HG03460 (cell line): ENCODE measurements around the gene LAMP2.
"Not testable (repeated sequence)": the region's sequence is repeated elsewhere in the genome, so short reads cannot be mapped to it uniquely, and the experiment has no call there.

Experiments
- ATAC-seq: cut with Tn5 transposase; IDR thresholded peaks from one replicate; pipeline ENCODE4 v1.9.1; 2021; ENCODE audit not compliant: unreplicated experiment

LAMP2 gene

GRCh38 chrX:120468825-120469525 is at the start of gene LAMP2:
Gene LAMP2 (minus strand): TSS chrX:120469296. CDS start chrX:120469169, 127 bp downstream.
- ATAC-seq, result peak; percentile 96

GRCh38 chrX:120517936-120518335 is 48.8 kb upstream of the LAMP2 start:
- no peak for ATAC-seq

- no peak for ATAC-seq
These were observed 45.1 kb upstream of the LAMP2 start for GRCh38 chrX:120514236-120514635.

GRCh38 chrX:120512627-120513026 is 43.5 kb upstream of the LAMP2 start:
- ATAC-seq, result no peak

GRCh38 chrX:120512222-120512621 is 43.1 kb upstream of the LAMP2 start:
- ATAC-seq, result no peak

GRCh38 chrX:120504569-120504968 is 35.5 kb upstream of the LAMP2 start:
- ATAC-seq, result no peak

GRCh38 chrX:120499301-120500072 is 30.4 kb upstream of the LAMP2 start:
- ATAC-seq, result no peak

GRCh38 chrX:120490119-120490518 is 21.0 kb upstream of the LAMP2 start:
- not testable (repeated sequence) for ATAC-seq

- no peak for ATAC-seq
These were observed 17.7 kb upstream of the LAMP2 start for GRCh38 chrX:120486786-120487185.

- ATAC-seq, result peak; percentile 78
These were observed 16.8 kb upstream of the LAMP2 start for GRCh38 chrX:120485638-120486520.

GRCh38 chrX:120485315-120485637 is 16.2 kb upstream of the LAMP2 start:
- peak; percentile 4 for ATAC-seq

GRCh38 chrX:120477453-120477852 is 8.4 kb upstream of the LAMP2 start:
- ATAC-seq, result no peak

- no peak for ATAC-seq
These were observed 7.6 kb upstream of the LAMP2 start for GRCh38 chrX:120476714-120477113.

- not testable (repeated sequence) for ATAC-seq
These were observed 6.4 kb upstream of the LAMP2 start for GRCh38 chrX:120475447-120475846.

GRCh38 chrX:120474085-120474484 is 5.0 kb upstream of the LAMP2 start:
- no peak for ATAC-seq

GRCh38 chrX:120469657-120470056 is 561 bp upstream of the LAMP2 start:
- ATAC-seq, result not testable (repeated sequence)

GRCh38 chrX:120468479-120468824 is 644 bp downstream of the LAMP2 start:
- ATAC-seq, result no peak

GRCh38 chrX:120468071-120468470 is 1.0 kb downstream of the LAMP2 start:
- ATAC-seq, result no peak

- no peak for ATAC-seq
These were observed 4.7 kb downstream of the LAMP2 start for GRCh38 chrX:120464411-120464810.

- no peak for ATAC-seq
These were observed 5.9 kb downstream of the LAMP2 start for GRCh38 chrX:120463241-120463640.

GRCh38 chrX:120462370-120462769 is 6.7 kb downstream of the LAMP2 start:
- ATAC-seq, result no peak

- no peak for ATAC-seq
These were observed 9.8 kb downstream of the LAMP2 start for GRCh38 chrX:120459309-120459708.
